Testis (tissue), 3 donors: ENCODE measurements around the gene OR8G1. TPM values are rescaled to one million over a fixed set of nuclear protein-coding genes. Genes with fewer than 3 reads are reported as not detected.
"Not testable (repeated sequence)": the region's sequence is repeated elsewhere in the genome, so short reads cannot be mapped to it uniquely, and the experiment has no call there.

ENCODE experiments used
- DNase-seq: peaks from one replicate; pipeline ENCODE4 v3.0.0-alpha.2; 2019
- H3K27ac ChIP-seq, 2 donors: fragments of 200-600 bp; sonication (generic); one replicate each; pipeline ENCODE4 v1.5.1; 2019
- H3K27me3 ChIP-seq: fragments of 200-600 bp; sonication (generic); one replicate; pipeline ENCODE4 v1.5.1; 2019
- H3K36me3 ChIP-seq: fragments of 200-600 bp; sonication (generic); one replicate; pipeline ENCODE4 v1.5.1; 2017; ENCODE audit warnings: low read depth; ENCODE audit errors: missing control alignments
- H3K4me1 ChIP-seq: fragments of 200-600 bp; sonication (generic); one replicate; pipeline ENCODE4 v1.5.1; 2019
- H3K4me3 ChIP-seq, 2 donors: fragments of 200-600 bp; sonication (generic); one replicate each; pipeline ENCODE4 v1.5.1; 2017 to 2019
- H3K9me3 ChIP-seq: fragments of 200-600 bp; sonication (generic); one replicate; pipeline ENCODE4 v1.5.1; 2017
- CTCF ChIP-seq, 3 experiments: fragments of 450-650 bp in 2 of 3; fragments of 200-600 bp in 1 of 3; sonication (generic) in 1 of 3; IDR thresholded peaks; one replicate each; pipeline ENCODE4 v1.5.1; 2016 to 2019; ENCODE audit warnings: antibody characterized with exemption in 3 of 3, mild to moderate bottlenecking in 2 of 3, moderate library complexity in 1 of 3
- POLR2A ChIP-seq: fragments of 450-650 bp; IDR thresholded peaks from one replicate; pipeline ENCODE4 v1.6.1; 2017; ENCODE audit warnings: antibody characterized with exemption, mild to moderate bottlenecking, moderate library complexity
- WGBS, 2 donors: methylation state at CpG; one replicate each; pipeline ENCODE4 v1.1.5; 2018; 5-methylcytosine and 5-hydroxymethylcytosine counted together
- intact Hi-C: fragments of 100-400 bp; cut with DNase I; formaldehyde crosslinking; loops from one replicate; pipeline ENCODE4 v1.15.1; 2023; ENCODE audit warnings: low total_unique reads
- polyA plus RNA-seq: library from polyadenylated mRNA; stranded (reverse); fragments of 350-450 nt; fragmentation: Illumina TruSeq; extraction: RNeasy Lipid Tissue Mini Kit (QIAGEN cat#74804); gene quantifications from one replicate; pipeline ENCODE4 v1.2.3, GENCODE V29; 2014; ENCODE audit warnings: low read depth, low replicate concordance; ENCODE audit not compliant: insufficient read depth
- total RNA-seq, 2 donors: library from RNA; depleted of rRNA; stranded (reverse); fragments of >200 nt; gene quantifications; one replicate each; pipeline ENCODE4 v1.2.3, GENCODE V29; 2016

Gene OR8G1
- total and polyA plus RNA-seq, 3 donors from 2014 or later: 0.29 to 2.6 (median 1.2) TPM

GRCh38 chr11:124214027-124214426, 26.9 kb upstream of the OR8G1 start:
- intact Hi-C loops: no loop called here
- H3K27ac ChIP-seq: no peak overlapping the region
- 79 to 93% methylated on average over 3 of the region's 3 CpGs for WGBS, 2 donors

GRCh38 chr11:124219126-124219525, 21.8 kb upstream of the OR8G1 start:
- no peaks in the 10 kb centered on the region for H3K4me1 ChIP-seq
- TF ChIP-seq CTCF (IDR thresholded peaks at IDR 0.05): no peak
- no peak for TF ChIP-seq POLR2A
- no peak overlapping the region for H3K27ac ChIP-seq
- no peak overlapping the region for H3K4me3 ChIP-seq
- no peaks in the 10 kb centered on the region for H3K9me3 ChIP-seq
- DNase-seq: no peak
- H3K36me3 ChIP-seq: no peaks in the 10 kb centered on the region
- intact Hi-C loops: no loop called here
- H3K27me3 ChIP-seq: no peaks in the 10 kb centered on the region

More at GRCh38 chr11:124214027-124214426, 26.9 kb upstream of the OR8G1 start:
- H3K4me1 ChIP-seq: no peaks in the 10 kb centered on the region
- H3K4me3 ChIP-seq: no peak overlapping the region
- TF ChIP-seq POLR2A (no peak), CTCF (IDR thresholded peaks at IDR 0.05) (no peak)
- H3K36me3 ChIP-seq: no peaks in the 10 kb centered on the region
- no peaks in the 10 kb centered on the region for H3K9me3 ChIP-seq
- H3K27me3 ChIP-seq: no peaks in the 10 kb centered on the region
- DNase-seq: no peak

- no peaks in the 10 kb centered on the region for H3K36me3 ChIP-seq
- no peak for TF ChIP-seq POLR2A
- no peak for TF ChIP-seq CTCF (IDR thresholded peaks at IDR 0.05)
- intact Hi-C loops: no loop called here
- 88 to 89% methylated on average over 2 of the region's 2 CpGs for WGBS, 2 donors
- no peaks in the 10 kb centered on the region for H3K4me1 ChIP-seq
- H3K9me3 ChIP-seq: no peaks in the 10 kb centered on the region
- no peak overlapping the region for H3K4me3 ChIP-seq
- H3K27me3 ChIP-seq: no peaks in the 10 kb centered on the region
- no peak for DNase-seq
- H3K27ac ChIP-seq: no peak overlapping the region
Measured at GRCh38 chr11:124222407-124222806, 18.5 kb upstream of the OR8G1 start.

GRCh38 chr11:124224618-124225423, 16.1 kb upstream of the OR8G1 start:
- H3K27ac ChIP-seq, intact Hi-C loops, H3K4me3 ChIP-seq, H3K27me3 ChIP-seq, H3K36me3 ChIP-seq, DNase-seq, H3K4me1 ChIP-seq, H3K9me3 ChIP-seq: not testable (repeated sequence)
- 67 to 80% methylated on average over 9 of the region's 9 CpGs for WGBS, 2 donors

- intact Hi-C loops: no loop called here
- no peaks in the 10 kb centered on the region for H3K36me3 ChIP-seq
- H3K27me3 ChIP-seq: no peaks in the 10 kb centered on the region
- DNase-seq: no peak
- no peaks in the 10 kb centered on the region for H3K9me3 ChIP-seq
- no peaks in the 10 kb centered on the region for H3K4me1 ChIP-seq
- no peak overlapping the region for H3K27ac ChIP-seq
- 93 to 97% methylated on average over 1 of the region's 1 CpG for WGBS, 2 donors
- H3K4me3 ChIP-seq: no peak overlapping the region
- TF ChIP-seq POLR2A: no peak
- no peak for TF ChIP-seq CTCF (IDR thresholded peaks at IDR 0.05)
Measured at GRCh38 chr11:124225471-124225870, 15.4 kb upstream of the OR8G1 start.
